NCI-H460 (cell line): ENCODE measurements around the gene TMEM163. TPM values are rescaled to one million over a fixed set of nuclear protein-coding genes. Genes with fewer than 3 reads are reported as not detected.
"Not testable (repeated sequence)": the region's sequence is repeated elsewhere in the genome, so short reads cannot be mapped to it uniquely, and the experiment has no call there.

ENCODE experiments used
- DNase-seq: peaks from one replicate; pipeline ENCODE4 v3.0.0-alpha.2; 2016; ENCODE audit warnings: low read depth; ENCODE audit errors: extremely low read depth
- polyA plus RNA-seq: library from polyadenylated mRNA; depleted of rRNA; stranded (reverse); fragments of >200 nt; gene quantifications from 2 replicates; pipeline ENCODE4 v1.2.3, GENCODE V29; 2014; cell fraction: nucleus; rRNA removed
- total RNA-seq: library from RNA; depleted of rRNA; stranded (reverse); fragments of >200 nt; shearing (Covaris generic); gene quantifications from 2 replicates; pipeline ENCODE4 v1.2.3, GENCODE V29; 2014; rRNA removed

Gene TMEM163
- not detected in 2 replicates for total RNA-seq
- polyA plus RNA-seq: not detected in 2 replicates

- no peak for DNase-seq
Observed at GRCh38 chr2:134718817-134719814, at the start of gene TMEM163. TSS of gene TMEM163 (minus strand) at chr2:134719000.

- no peak for DNase-seq
Observed at GRCh38 chr2:134766583-134766982, 47.8 kb upstream of the TMEM163 start.

GRCh38 chr2:134765987-134766386, 47.2 kb upstream of the TMEM163 start:
- DNase-seq: no peak

GRCh38 chr2:134764164-134764563, 45.4 kb upstream of the TMEM163 start:
- no peak for DNase-seq

- no peak for DNase-seq
Observed at GRCh38 chr2:134763164-134763710, 44.4 kb upstream of the TMEM163 start.

GRCh38 chr2:134762508-134762907, 43.7 kb upstream of the TMEM163 start:
- DNase-seq: no peak

GRCh38 chr2:134760385-134760784, 41.6 kb upstream of the TMEM163 start:
- DNase-seq: no peak

- DNase-seq: no peak
Observed at GRCh38 chr2:134758633-134759032, 39.8 kb upstream of the TMEM163 start.

GRCh38 chr2:134751981-134752380, 33.2 kb upstream of the TMEM163 start:
- not testable (repeated sequence) for DNase-seq

GRCh38 chr2:134745546-134745945, 26.7 kb upstream of the TMEM163 start:
- no peak for DNase-seq

- no peak for DNase-seq
Observed at GRCh38 chr2:134745023-134745422, 26.2 kb upstream of the TMEM163 start.

- no peak for DNase-seq
Observed at GRCh38 chr2:134739879-134740301, 21.1 kb upstream of the TMEM163 start.

- no peak for DNase-seq
Observed at GRCh38 chr2:134739236-134739878, 20.6 kb upstream of the TMEM163 start.

GRCh38 chr2:134738141-134738870, 19.5 kb upstream of the TMEM163 start:
- no peak for DNase-seq

- no peak for DNase-seq
Observed at GRCh38 chr2:134737671-134738070, 18.9 kb upstream of the TMEM163 start.

GRCh38 chr2:134736167-134736880, 17.5 kb upstream of the TMEM163 start:
- DNase-seq: no peak

GRCh38 chr2:134728163-134728562, 9.4 kb upstream of the TMEM163 start:
- DNase-seq: no peak

GRCh38 chr2:134727385-134727784, 8.6 kb upstream of the TMEM163 start:
- DNase-seq: no peak

- DNase-seq: no peak
Observed at GRCh38 chr2:134726645-134727044, 7.8 kb upstream of the TMEM163 start.

GRCh38 chr2:134725876-134726275, 7.1 kb upstream of the TMEM163 start:
- no peak for DNase-seq
